ENCODE results near the gene CERS4.
A peak's percentile ranks its signal among the peaks of the same experiment; 100 is the strongest.
"Not testable (repeated sequence)": the region's sequence is repeated elsewhere in the genome, so short reads cannot be mapped to it uniquely, and the experiment has no call there.

CERS4 gene

GRCh38 chr19:8261881-8262280 is 52.7 kb downstream of the CERS4 start:
- Histone ChIP-seq H3K4me3 (ENCODE audit: low read length) (no peak overlapping the region), H3K9ac (ENCODE audit: low read length) (no peak overlapping the region), H3K9me3 (ENCODE audit: control insufficient read depth, low read length) (no peaks in the 10 kb centered on the region), H3K27me3 (ENCODE audit: control insufficient read depth, insufficient read depth, low read length) (no peaks in the 10 kb centered on the region), H3K4me1 (ENCODE audit: control insufficient read depth, insufficient read depth, low read length) (no peaks in the 10 kb centered on the region), H3K36me3 (ENCODE audit: control insufficient read depth, insufficient read depth, low read length) (no peaks in the 10 kb centered on the region)

- H3K4me3 ChIP-seq (ENCODE audit: low read length): no peak overlapping the region
- no peaks in the 10 kb centered on the region for H3K4me1 ChIP-seq (ENCODE audit: control insufficient read depth, insufficient read depth, low read length)
- no peak overlapping the region for H3K9ac ChIP-seq (ENCODE audit: low read length)
- H3K9me3 ChIP-seq (ENCODE audit: control insufficient read depth, low read length): no peaks in the 10 kb centered on the region
- no peaks in the 10 kb centered on the region for H3K36me3 ChIP-seq (ENCODE audit: control insufficient read depth, insufficient read depth, low read length)
- no peaks in the 10 kb centered on the region for H3K27me3 ChIP-seq (ENCODE audit: control insufficient read depth, insufficient read depth, low read length)
Observed at GRCh38 chr19:8262431-8262830, 53.3 kb downstream of the CERS4 start.

- H3K9ac ChIP-seq (ENCODE audit: low read length); H3K4me1 ChIP-seq (ENCODE audit: control insufficient read depth, insufficient read depth, low read length); H3K9me3 ChIP-seq (ENCODE audit: control insufficient read depth, low read length); H3K36me3 ChIP-seq (ENCODE audit: control insufficient read depth, insufficient read depth, low read length); H3K27me3 ChIP-seq (ENCODE audit: control insufficient read depth, insufficient read depth, low read length); H3K4me3 ChIP-seq (ENCODE audit: low read length): not testable (repeated sequence)
Observed at GRCh38 chr19:8264248-8264647, 55.1 kb downstream of the CERS4 start.

- Histone ChIP-seq H3K4me3 (ENCODE audit: low read length) (no peak overlapping the region), H3K4me1 (ENCODE audit: control insufficient read depth, insufficient read depth, low read length) (no peaks in the 10 kb centered on the region), H3K36me3 (ENCODE audit: control insufficient read depth, insufficient read depth, low read length) (no peaks in the 10 kb centered on the region), H3K9ac (ENCODE audit: low read length) (no peak overlapping the region), H3K9me3 (ENCODE audit: control insufficient read depth, low read length) (no peaks in the 10 kb centered on the region), H3K27me3 (ENCODE audit: control insufficient read depth, insufficient read depth, low read length) (no peaks in the 10 kb centered on the region)
Observed at GRCh38 chr19:8265872-8266271, 56.7 kb downstream of the CERS4 start.

GRCh38 chr19:8269724-8270123 is 60.6 kb downstream of the CERS4 start:
- H3K4me3 ChIP-seq (ENCODE audit: low read length): no peak overlapping the region
- no peaks in the 10 kb centered on the region for H3K27me3 ChIP-seq (ENCODE audit: control insufficient read depth, insufficient read depth, low read length)
- H3K9me3 ChIP-seq (ENCODE audit: control insufficient read depth, low read length): no peaks in the 10 kb centered on the region
- H3K4me1 ChIP-seq (ENCODE audit: control insufficient read depth, insufficient read depth, low read length): no peaks in the 10 kb centered on the region
- no peaks in the 10 kb centered on the region for H3K36me3 ChIP-seq (ENCODE audit: control insufficient read depth, insufficient read depth, low read length)
- H3K9ac ChIP-seq (ENCODE audit: low read length): no peak overlapping the region

GRCh38 chr19:8276508-8276907 is 67.3 kb downstream of the CERS4 start:
- not testable (repeated sequence) for H3K9me3 ChIP-seq (ENCODE audit: control insufficient read depth, low read length); H3K27me3 ChIP-seq (ENCODE audit: control insufficient read depth, insufficient read depth, low read length); H3K36me3 ChIP-seq (ENCODE audit: control insufficient read depth, insufficient read depth, low read length); H3K4me3 ChIP-seq (ENCODE audit: low read length); H3K9ac ChIP-seq (ENCODE audit: low read length); H3K4me1 ChIP-seq (ENCODE audit: control insufficient read depth, insufficient read depth, low read length)

GRCh38 chr19:8291337-8291736 is 82.2 kb downstream of the CERS4 start:
- not testable (repeated sequence) for H3K36me3 ChIP-seq (ENCODE audit: control insufficient read depth, insufficient read depth, low read length); H3K4me1 ChIP-seq (ENCODE audit: control insufficient read depth, insufficient read depth, low read length); H3K4me3 ChIP-seq (ENCODE audit: low read length); H3K9ac ChIP-seq (ENCODE audit: low read length); H3K27me3 ChIP-seq (ENCODE audit: control insufficient read depth, insufficient read depth, low read length); H3K9me3 ChIP-seq (ENCODE audit: control insufficient read depth, low read length)

GRCh38 chr19:8302357-8302691 is 93.2 kb downstream of the CERS4 start:
- no peak overlapping the region for H3K4me3 ChIP-seq (ENCODE audit: low read length)
- peaks cover 12% of the 10 kb centered on the region for H3K4me1 ChIP-seq (ENCODE audit: control insufficient read depth, insufficient read depth, low read length)
- H3K9ac ChIP-seq (ENCODE audit: low read length): no peak overlapping the region
- no peaks in the 10 kb centered on the region for H3K9me3 ChIP-seq (ENCODE audit: control insufficient read depth, low read length)
- H3K36me3 ChIP-seq (ENCODE audit: control insufficient read depth, insufficient read depth, low read length): no peaks in the 10 kb centered on the region
- H3K27me3 ChIP-seq (ENCODE audit: control insufficient read depth, insufficient read depth, low read length): no peaks in the 10 kb centered on the region

GRCh38 chr19:8302734-8303133 is 93.6 kb downstream of the CERS4 start:
- Histone ChIP-seq H3K4me1 (ENCODE audit: control insufficient read depth, insufficient read depth, low read length) (peaks cover 16% of the 10 kb centered on the region), H3K36me3 (ENCODE audit: control insufficient read depth, insufficient read depth, low read length) (no peaks in the 10 kb centered on the region), H3K9me3 (ENCODE audit: control insufficient read depth, low read length) (no peaks in the 10 kb centered on the region), H3K27me3 (ENCODE audit: control insufficient read depth, insufficient read depth, low read length) (no peaks in the 10 kb centered on the region), H3K9ac (ENCODE audit: low read length) (no peak overlapping the region), H3K4me3 (ENCODE audit: low read length) (no peak overlapping the region)

GRCh38 chr19:8304841-8305621 is 95.9 kb downstream of the CERS4 start:
- Histone ChIP-seq H3K9me3 (ENCODE audit: control insufficient read depth, low read length) (no peaks in the 10 kb centered on the region), H3K36me3 (ENCODE audit: control insufficient read depth, insufficient read depth, low read length) (no peaks in the 10 kb centered on the region), H3K27me3 (ENCODE audit: control insufficient read depth, insufficient read depth, low read length) (no peaks in the 10 kb centered on the region), H3K4me3 (ENCODE audit: low read length) (no peak overlapping the region), H3K9ac (ENCODE audit: low read length) (no peak overlapping the region), H3K4me1 (ENCODE audit: control insufficient read depth, insufficient read depth, low read length) (peaks cover 24% of the 10 kb centered on the region)

- no peak overlapping the region for H3K4me3 ChIP-seq (ENCODE audit: low read length)
- no peaks in the 10 kb centered on the region for H3K36me3 ChIP-seq (ENCODE audit: control insufficient read depth, insufficient read depth, low read length)
- H3K27me3 ChIP-seq (ENCODE audit: control insufficient read depth, insufficient read depth, low read length): no peaks in the 10 kb centered on the region
- no peaks in the 10 kb centered on the region for H3K9me3 ChIP-seq (ENCODE audit: control insufficient read depth, low read length)
- peaks cover 24% of the 10 kb centered on the region for H3K4me1 ChIP-seq (ENCODE audit: control insufficient read depth, insufficient read depth, low read length)
- no peak overlapping the region for H3K9ac ChIP-seq (ENCODE audit: low read length)
Observed at GRCh38 chr19:8305798-8306197, 96.6 kb downstream of the CERS4 start.

GRCh38 chr19:8306235-8307054 is 97.3 kb downstream of the CERS4 start:
- Histone ChIP-seq H3K9ac (ENCODE audit: low read length) (peak overlapping the region; percentile 12), H3K4me1 (ENCODE audit: control insufficient read depth, insufficient read depth, low read length) (peaks cover 27% of the 10 kb centered on the region), H3K36me3 (ENCODE audit: control insufficient read depth, insufficient read depth, low read length) (no peaks in the 10 kb centered on the region), H3K27me3 (ENCODE audit: control insufficient read depth, insufficient read depth, low read length) (no peaks in the 10 kb centered on the region), H3K4me3 (ENCODE audit: low read length) (no peak overlapping the region), H3K9me3 (ENCODE audit: control insufficient read depth, low read length) (no peaks in the 10 kb centered on the region)
